ENCODE measurements around the gene ZBTB17.

DNA sequence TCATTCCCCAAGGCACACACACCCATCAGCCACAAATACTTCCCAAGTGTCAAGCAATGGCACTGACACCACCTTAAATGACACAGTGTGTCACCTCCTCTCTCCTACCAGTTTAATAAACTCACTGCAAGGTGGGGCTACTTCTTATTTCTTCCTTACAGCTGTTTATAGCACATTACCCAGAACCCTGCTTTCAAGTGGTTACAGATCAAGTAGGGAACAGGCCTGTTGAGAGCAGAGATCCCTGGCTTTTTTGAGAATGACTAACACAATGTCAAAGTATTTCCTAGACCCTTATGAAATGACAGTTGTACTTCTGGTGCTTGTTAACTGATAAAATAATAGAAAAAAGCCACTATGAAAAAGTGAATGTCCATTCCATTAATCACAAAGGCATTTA lies 19.8 kb downstream of the ZBTB17 start:
- TF ChIP-seq, protein P1, sequence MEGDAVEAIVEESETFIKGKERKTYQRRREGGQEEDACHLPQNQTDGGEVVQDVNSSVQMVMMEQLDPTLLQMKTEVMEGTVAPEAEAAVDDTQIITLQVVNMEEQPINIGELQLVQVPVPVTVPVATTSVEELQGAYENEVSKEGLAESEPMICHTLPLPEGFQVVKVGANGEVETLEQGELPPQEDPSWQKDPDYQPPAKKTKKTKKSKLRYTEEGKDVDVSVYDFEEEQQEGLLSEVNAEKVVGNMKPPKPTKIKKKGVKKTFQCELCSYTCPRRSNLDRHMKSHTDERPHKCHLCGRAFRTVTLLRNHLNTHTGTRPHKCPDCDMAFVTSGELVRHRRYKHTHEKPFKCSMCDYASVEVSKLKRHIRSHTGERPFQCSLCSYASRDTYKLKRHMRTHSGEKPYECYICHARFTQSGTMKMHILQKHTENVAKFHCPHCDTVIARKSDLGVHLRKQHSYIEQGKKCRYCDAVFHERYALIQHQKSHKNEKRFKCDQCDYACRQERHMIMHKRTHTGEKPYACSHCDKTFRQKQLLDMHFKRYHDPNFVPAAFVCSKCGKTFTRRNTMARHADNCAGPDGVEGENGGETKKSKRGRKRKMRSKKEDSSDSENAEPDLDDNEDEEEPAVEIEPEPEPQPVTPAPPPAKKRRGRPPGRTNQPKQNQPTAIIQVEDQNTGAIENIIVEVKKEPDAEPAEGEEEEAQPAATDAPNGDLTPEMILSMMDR (IDR thresholded peaks at IDR 0.05): no peak
- TF ChIP-seq POLR2A (IDR thresholded peaks at IDR 0.05) (no peak), POLR2AphosphoS5 (IDR thresholded peaks at IDR 0.05) (no peak), EP300 (IDR thresholded peaks at IDR 0.05; ENCODE audit: low read depth) (no peak)

All from transverse colon (tissue), 4 donors.